ENCODE data around the gene LYPLAL1.

LYPLAL1 gene

GRCh38 chr1:219128957-219129356 lies 44.7 kb upstream of the LYPLAL1 start:
- Histone ChIP-seq H3K9me3 (ENCODE audit: insufficient read depth, low read depth, low read length) (no peaks in the 10 kb centered on the region), H3K4ac (ENCODE audit: low read depth, low read length) (no peak overlapping the region), H3K18ac (ENCODE audit: low read length) (no peak overlapping the region), H3K27me3 (ENCODE audit: insufficient read depth, low read length) (no peaks in the 10 kb centered on the region), H3K79me2 (ENCODE audit: control insufficient read depth, insufficient read depth, low read length, poor library complexity) (no peaks in the 10 kb centered on the region), H3K36me3 (ENCODE audit: control insufficient read depth in 1 of 2, insufficient read depth in 2 of 2, low read length in 2 of 2) (no peaks in the 10 kb centered on the region), H2BK120ac (ENCODE audit: insufficient read depth, low read length, poor library complexity) (no peak overlapping the region), H3K23ac (ENCODE audit: low read length) (no peak overlapping the region), H3K14ac (ENCODE audit: low read length) (no peak overlapping the region), H3K27ac (ENCODE audit: low read depth, low read length) (no peak overlapping the region), H3K9ac (ENCODE audit: low read length) (no peak overlapping the region), H4K91ac (ENCODE audit: low read depth, low read length) (no peak overlapping the region), H3K79me1 (ENCODE audit: low read length) (no peaks in the 10 kb centered on the region), H2BK5ac (ENCODE audit: low read depth, low read length, poor library complexity) (no peak overlapping the region), H2BK12ac (ENCODE audit: low read length) (no peak overlapping the region), H2AK5ac (ENCODE audit: low read length) (no peak overlapping the region), H3K4me3 (ENCODE audit: low read depth, low read length) (no peak overlapping the region), H4K12ac (ENCODE audit: low read depth, low read length) (no peak overlapping the region), H3K4me2 (ENCODE audit: low read length) (no peak overlapping the region), H2AFZ (ENCODE audit: insufficient read depth, low read length, poor library complexity) (no peak overlapping the region), H4K8ac (ENCODE audit: low read depth, low read length) (no peak overlapping the region), H3K4me1 (ENCODE audit: control insufficient read depth in 1 of 2, insufficient read depth in 2 of 2, low read length in 2 of 2) (no peaks in the 10 kb centered on the region)
- DNase-seq, result no peak
- WGBS (ENCODE audit: extremely low coverage, insufficient coverage, insufficient read length), result no CpG with 5 or more reads among the region's 2 CpGs

- H2BK12ac ChIP-seq (ENCODE audit: low read length), result no peak overlapping the region
- no peaks in the 10 kb centered on the region for H3K4me1 ChIP-seq (ENCODE audit: control insufficient read depth in 1 of 2, insufficient read depth in 2 of 2, low read length in 2 of 2)
- no peaks in the 10 kb centered on the region for H3K27me3 ChIP-seq (ENCODE audit: insufficient read depth, low read length)
- no peak overlapping the region for H3K4me2 ChIP-seq (ENCODE audit: low read length)
- no peak overlapping the region for H3K18ac ChIP-seq (ENCODE audit: low read length)
- H2BK5ac ChIP-seq (ENCODE audit: low read depth, low read length, poor library complexity), result no peak overlapping the region
- no peak overlapping the region for H4K12ac ChIP-seq (ENCODE audit: low read depth, low read length)
- no peak overlapping the region for H3K23ac ChIP-seq (ENCODE audit: low read length)
- no peaks in the 10 kb centered on the region for H3K79me1 ChIP-seq (ENCODE audit: low read length)
- no peak overlapping the region for H3K4me3 ChIP-seq (ENCODE audit: low read depth, low read length)
- no peaks in the 10 kb centered on the region for H3K36me3 ChIP-seq (ENCODE audit: control insufficient read depth in 1 of 2, insufficient read depth in 2 of 2, low read length in 2 of 2)
- H3K9ac ChIP-seq (ENCODE audit: low read length), result no peak overlapping the region
- no peak overlapping the region for H2BK120ac ChIP-seq (ENCODE audit: insufficient read depth, low read length, poor library complexity)
- H3K14ac ChIP-seq (ENCODE audit: low read length), result no peak overlapping the region
- no peak overlapping the region for H4K8ac ChIP-seq (ENCODE audit: low read depth, low read length)
- H3K4ac ChIP-seq (ENCODE audit: low read depth, low read length), result no peak overlapping the region
- no peaks in the 10 kb centered on the region for H3K79me2 ChIP-seq (ENCODE audit: control insufficient read depth, insufficient read depth, low read length, poor library complexity)
- no peak overlapping the region for H3K27ac ChIP-seq (ENCODE audit: low read depth, low read length)
- no peaks in the 10 kb centered on the region for H3K9me3 ChIP-seq (ENCODE audit: insufficient read depth, low read depth, low read length)
- H2AK5ac ChIP-seq (ENCODE audit: low read length), result no peak overlapping the region
- H2AFZ ChIP-seq (ENCODE audit: insufficient read depth, low read length, poor library complexity), result no peak overlapping the region
- no peak for DNase-seq
- H4K91ac ChIP-seq (ENCODE audit: low read depth, low read length), result no peak overlapping the region
- WGBS (ENCODE audit: extremely low coverage, insufficient coverage, insufficient read length), result no CpG with 5 or more reads among the region's 1 CpG
These were observed 43.2 kb upstream of the LYPLAL1 start for GRCh38 chr1:219130366-219130935.

GRCh38 chr1:219132939-219133338 lies 40.7 kb upstream of the LYPLAL1 start:
- H4K12ac ChIP-seq (ENCODE audit: low read depth, low read length), result no peak overlapping the region
- no peak overlapping the region for H3K14ac ChIP-seq (ENCODE audit: low read length)
- no peak overlapping the region for H2AK5ac ChIP-seq (ENCODE audit: low read length)
- no peak overlapping the region for H3K23ac ChIP-seq (ENCODE audit: low read length)
- no peak overlapping the region for H3K27ac ChIP-seq (ENCODE audit: low read depth, low read length)
- no CpG with 5 or more reads among the region's 1 CpG for WGBS (ENCODE audit: extremely low coverage, insufficient coverage, insufficient read length)
- H2BK5ac ChIP-seq (ENCODE audit: low read depth, low read length, poor library complexity), result no peak overlapping the region
- no peak overlapping the region for H2AFZ ChIP-seq (ENCODE audit: insufficient read depth, low read length, poor library complexity)
- H2BK120ac ChIP-seq (ENCODE audit: insufficient read depth, low read length, poor library complexity), result no peak overlapping the region
- H3K27me3 ChIP-seq (ENCODE audit: insufficient read depth, low read length), result no peaks in the 10 kb centered on the region
- H3K18ac ChIP-seq (ENCODE audit: low read length), result no peak overlapping the region
- H3K36me3 ChIP-seq (ENCODE audit: control insufficient read depth in 1 of 2, insufficient read depth in 2 of 2, low read length in 2 of 2), result no peaks in the 10 kb centered on the region
- H3K9ac ChIP-seq (ENCODE audit: low read length), result no peak overlapping the region
- H4K91ac ChIP-seq (ENCODE audit: low read depth, low read length), result no peak overlapping the region
- no peak overlapping the region for H3K4ac ChIP-seq (ENCODE audit: low read depth, low read length)
- H2BK12ac ChIP-seq (ENCODE audit: low read length), result no peak overlapping the region
- H3K79me1 ChIP-seq (ENCODE audit: low read length), result no peaks in the 10 kb centered on the region
- no peak for DNase-seq
- H3K4me2 ChIP-seq (ENCODE audit: low read length), result no peak overlapping the region
- no peaks in the 10 kb centered on the region for H3K4me1 ChIP-seq (ENCODE audit: control insufficient read depth in 1 of 2, insufficient read depth in 2 of 2, low read length in 2 of 2)
- H3K9me3 ChIP-seq (ENCODE audit: insufficient read depth, low read depth, low read length), result no peaks in the 10 kb centered on the region
- no peak overlapping the region for H4K8ac ChIP-seq (ENCODE audit: low read depth, low read length)
- H3K4me3 ChIP-seq (ENCODE audit: low read depth, low read length), result no peak overlapping the region
- no peaks in the 10 kb centered on the region for H3K79me2 ChIP-seq (ENCODE audit: control insufficient read depth, insufficient read depth, low read length, poor library complexity)

- DNase-seq, result no peak
- Histone ChIP-seq H3K27ac (ENCODE audit: low read depth, low read length) (no peak overlapping the region), H3K4me3 (ENCODE audit: low read depth, low read length) (no peak overlapping the region), H3K79me1 (ENCODE audit: low read length) (no peaks in the 10 kb centered on the region), H3K9me3 (ENCODE audit: insufficient read depth, low read depth, low read length) (no peaks in the 10 kb centered on the region), H4K91ac (ENCODE audit: low read depth, low read length) (no peak overlapping the region), H3K4me1 (ENCODE audit: control insufficient read depth in 1 of 2, insufficient read depth in 2 of 2, low read length in 2 of 2) (no peaks in the 10 kb centered on the region), H3K4ac (ENCODE audit: low read depth, low read length) (no peak overlapping the region), H2BK12ac (ENCODE audit: low read length) (no peak overlapping the region), H2AFZ (ENCODE audit: insufficient read depth, low read length, poor library complexity) (no peak overlapping the region), H3K9ac (ENCODE audit: low read length) (no peak overlapping the region), H3K23ac (ENCODE audit: low read length) (no peak overlapping the region), H4K12ac (ENCODE audit: low read depth, low read length) (no peak overlapping the region), H2AK5ac (ENCODE audit: low read length) (no peak overlapping the region), H3K4me2 (ENCODE audit: low read length) (no peak overlapping the region), H2BK5ac (ENCODE audit: low read depth, low read length, poor library complexity) (no peak overlapping the region), H3K79me2 (ENCODE audit: control insufficient read depth, insufficient read depth, low read length, poor library complexity) (no peaks in the 10 kb centered on the region), H2BK120ac (ENCODE audit: insufficient read depth, low read length, poor library complexity) (no peak overlapping the region), H3K36me3 (ENCODE audit: control insufficient read depth in 1 of 2, insufficient read depth in 2 of 2, low read length in 2 of 2) (no peaks in the 10 kb centered on the region), H3K18ac (ENCODE audit: low read length) (no peak overlapping the region), H4K8ac (ENCODE audit: low read depth, low read length) (no peak overlapping the region), H3K27me3 (ENCODE audit: insufficient read depth, low read length) (no peaks in the 10 kb centered on the region), H3K14ac (ENCODE audit: low read length) (no peak overlapping the region)
- no CpG with 5 or more reads among the region's 3 CpGs for WGBS (ENCODE audit: extremely low coverage, insufficient coverage, insufficient read length)
These were observed 34.9 kb upstream of the LYPLAL1 start for GRCh38 chr1:219138747-219139146.

All from trophoblast cell (in vitro differentiated cells and primary cell).